K562 (cell line): ENCODE data around the gene WWC2. TPM values are rescaled to one million over a fixed set of nuclear protein-coding genes. Genes with fewer than 3 reads are reported as not detected.
A peak's percentile ranks its signal among the peaks of the same experiment; 100 is the strongest.

Experiments
- ATAC-seq: fragments of 200-7000 bp; cut with Tn5 transposase; 3 replicates; pipeline ENCODE4 v1.9.1; 2020; ENCODE audit warnings: moderate library complexity
- BruUV-seq: library from RNA; stranded (reverse); fragments of 400-500 nt; replicated peaks from 2 replicates; lab custom pipeline; 2021; lab: Mats Ljungman, UMichigan
- CTCF ChIA-PET: fragments of 300-600 bp; formaldehyde crosslinking; extraction: SDS; loops from one replicate; lab custom pipeline; 2021; ENCODE audit warnings: low intra/inter-chr PET ratio; lab: Yijun Ruan, JAX
- POLR2A ChIA-PET: fragments of 300-600, 350-650 bp; sonication (Branson Sonifier 250); formaldehyde crosslinking; extraction: SDS; loops from one replicate; lab custom pipeline; 2021; ENCODE audit warnings: antibody characterized with exemption, inconsistent platforms; lab: Yijun Ruan, JAX
- DNase-seq, 4 experiments: peaks; one replicate each; pipeline versions ENCODE4 v3.0.0 to v3.0.0-alpha.2; 2011 to 2018; ENCODE audit warnings: low spot score in 3 of 4, mixed read lengths in 3 of 4; ENCODE audit errors: extremely low read depth in 1 of 4
- FAIRE-seq: peaks from 2 replicates; lab custom pipeline; 2011; peaks lifted over from hg19 to GRCh38; lab: Jason Lieb, UNC
- H2AFZ ChIP-seq: 2 replicates; pipeline ENCODE4 v1.6.0; 2011; ENCODE audit warnings: low read depth, low read length, control low read depth, inconsistent platforms
- H3K27ac ChIP-seq: fragments of 200-600 bp; 3 replicates; pipeline ENCODE4 v1.8.0; 2011; ENCODE audit warnings: low read depth, mild to moderate bottlenecking, control low read depth, inconsistent platforms, low read length, moderate library complexity, mixed read lengths; ENCODE audit errors: extremely low read depth
- H3K27me3 ChIP-seq, 2 experiments: fragments of 300-600 bp in 1 of 2; 2 replicates in 1 of 2; 3 replicates in 1 of 2; pipeline versions ENCODE4 v1.6.0 to v1.8.0; 2011; ENCODE audit warnings: inconsistent platforms in 2 of 2, low read length in 2 of 2, mild to moderate bottlenecking in 1 of 2, mixed read lengths in 1 of 2, moderate library complexity in 1 of 2; ENCODE audit not compliant: control insufficient read depth in 2 of 2, insufficient read depth in 2 of 2
- H3K36me3 ChIP-seq: fragments of 300-600 bp; 3 replicates; pipeline ENCODE4 v1.8.0; 2011; ENCODE audit warnings: mild to moderate bottlenecking, low read length, inconsistent platforms; ENCODE audit not compliant: control insufficient read depth, insufficient read depth
- H3K4me1 ChIP-seq, 2 experiments: fragments of 200-600 bp in 1 of 2; replicated peaks in 1 of 2; 2 replicates in 1 of 2; 3 replicates in 1 of 2; pipeline versions ENCODE4 v1.5.1 to v1.8.0; 2011; ENCODE audit warnings: inconsistent platforms in 2 of 2, low read length in 2 of 2, mild to moderate bottlenecking in 1 of 2, mixed read lengths in 1 of 2, moderate library complexity in 1 of 2; ENCODE audit not compliant: control insufficient read depth in 2 of 2, insufficient read depth in 2 of 2
- H3K4me2 ChIP-seq: 2 replicates; pipeline ENCODE4 v1.6.1; 2011; ENCODE audit warnings: low read length, control low read depth, inconsistent platforms, mixed read lengths; ENCODE audit not compliant: insufficient read depth
- H3K4me3 ChIP-seq: fragments of 200-600 bp; sonication (generic), shearing (Covaris generic); 2 replicates; pipeline ENCODE4 v1.5.1; 2016; ENCODE audit warnings: control low read depth, inconsistent platforms
- H3K79me2 ChIP-seq: fragments of 200-600 bp; 3 replicates; pipeline ENCODE4 v1.8.0; 2011; ENCODE audit warnings: low read length, inconsistent platforms; ENCODE audit not compliant: control insufficient read depth, insufficient read depth
- H3K9ac ChIP-seq, 2 experiments: 2 replicates each; pipeline versions ENCODE4 v1.6.0 to v1.6.1; 2011; ENCODE audit warnings: low read depth in 2 of 2, low read length in 2 of 2, control low read depth in 1 of 2, inconsistent platforms in 1 of 2, mild to moderate bottlenecking in 1 of 2, mixed read lengths in 1 of 2; ENCODE audit not compliant: insufficient read depth in 1 of 2
- H3K9me1 ChIP-seq: one replicate; pipeline ENCODE4 v1.6.0; 2011; ENCODE audit warnings: inconsistent platforms, mild to moderate bottlenecking, low read length, moderate library complexity; ENCODE audit not compliant: control insufficient read depth, insufficient read depth
- H3K9me3 ChIP-seq: replicated peaks from 2 replicates; pipeline ENCODE4 v1.5.1; 2011; ENCODE audit warnings: low read depth, low read length, inconsistent platforms; ENCODE audit not compliant: control insufficient read depth, insufficient read depth
- H4K20me1 ChIP-seq: replicated peaks from 2 replicates; pipeline ENCODE4 v1.6.1; 2011; ENCODE audit warnings: low read length, inconsistent platforms, mixed read lengths; ENCODE audit not compliant: control insufficient read depth, insufficient read depth
- BMI1 ChIP-seq: fragments of 150-350 bp; IDR thresholded peaks from 2 replicates; pipeline ENCODE4 v1.6.1; 2014; ENCODE audit warnings: low read length
- CEBPB ChIP-seq: fragments of 450-650 bp; IDR thresholded peaks from 2 replicates; pipeline ENCODE4 v1.6.1; 2016; ENCODE audit warnings: missing genetic modification characterization, missing compliant biosample characterization
- EZH2 ChIP-seq: IDR thresholded peaks from 2 replicates; pipeline ENCODE4 v1.6.1; 2012; ENCODE audit warnings: low read depth, mild to moderate bottlenecking, inconsistent platforms, low read length, borderline replicate concordance
- KDM2B ChIP-seq: fragments of 250-450 bp; sonication (Bioruptor Pico); IDR thresholded peaks from 2 replicates; pipeline ENCODE4 v1.8.0; 2021; ENCODE audit warnings: mild to moderate bottlenecking, moderate library complexity
- KLF16 ChIP-seq: IDR thresholded peaks from 2 replicates; pipeline ENCODE4 v1.6.1; 2016; ENCODE audit warnings: antibody characterized with exemption
- LARP7 ChIP-seq: fragments of 450-650 bp; IDR thresholded peaks from 2 replicates; pipeline ENCODE4 v1.6.1; 2016
- NFE2L1 ChIP-seq: fragments of 450-650 bp; IDR thresholded peaks from 2 replicates; pipeline ENCODE4 v1.6.1; 2016; ENCODE audit warnings: missing genetic modification characterization, low read depth, mild to moderate bottlenecking, missing compliant biosample characterization, moderate library complexity, borderline replicate concordance
- PHB2 ChIP-seq: fragments of 450-650 bp; IDR thresholded peaks from 2 replicates; pipeline ENCODE4 v1.6.1; 2017; ENCODE audit warnings: low read depth
- PHTF2 ChIP-seq: fragments of 250-450 bp; sonication (Bioruptor Pico); IDR thresholded peaks from 2 replicates; pipeline ENCODE4 v1.5.0; 2021; ENCODE audit warnings: mild to moderate bottlenecking
- SRF ChIP-seq, 2 experiments: fragments of 250-450, 450-650 bp in 1 of 2; sonication (Bioruptor Pico) in 1 of 2; sonication (generic) in 1 of 2; formaldehyde crosslinking; IDR thresholded peaks; 2 replicates each; pipeline versions ENCODE4 v1.5.0 to v1.5.1; 2020 to 2022; ENCODE audit warnings: mild to moderate bottlenecking in 1 of 2, missing genetic modification reagents in 1 of 2
- TAF7 ChIP-seq: fragments of 450-650 bp; IDR thresholded peaks from 2 replicates; pipeline ENCODE4 v1.6.1; 2016; ENCODE audit warnings: missing genetic modification characterization, missing compliant biosample characterization
- TEAD4 ChIP-seq, 2 experiments: sonication (generic) in 1 of 2; formaldehyde crosslinking in 1 of 2; IDR thresholded peaks; 2 replicates each; pipeline versions ENCODE4 v1.6.1 to v1.8.0; 2012 to 2022; ENCODE audit warnings: borderline replicate concordance in 1 of 2, inconsistent platforms in 1 of 2, low read length in 1 of 2, mild to moderate bottlenecking in 1 of 2, missing genetic modification reagents in 1 of 2
- TOE1 ChIP-seq, 2 experiments: fragments of 450-650 bp in 1 of 2; sonication (generic) in 1 of 2; formaldehyde crosslinking in 1 of 2; IDR thresholded peaks; 2 replicates each; pipeline versions ENCODE4 v1.7.1 to v1.8.0; 2016 to 2022; ENCODE audit warnings: borderline replicate concordance in 2 of 2, mild to moderate bottlenecking in 2 of 2, antibody characterized with exemption in 1 of 2, inconsistent platforms in 1 of 2, low read depth in 1 of 2, missing genetic modification reagents in 1 of 2, moderate library complexity in 1 of 2
- TSC22D4 ChIP-seq: fragments of 450-650 bp; IDR thresholded peaks from 2 replicates; pipeline ENCODE4 v1.6.1; 2016; ENCODE audit warnings: missing genetic modification characterization, missing biosample characterization, control low read depth
- ZBTB5 ChIP-seq: fragments of 450-650 bp; IDR thresholded peaks from 2 replicates; pipeline ENCODE4 v1.6.1; 2017; ENCODE audit warnings: antibody characterized with exemption
- ZNF146 ChIP-seq: IDR thresholded peaks from one replicate; pipeline ENCODE4 v1.6.1; 2018; ENCODE audit warnings: missing compliant biosample characterization; ENCODE audit not compliant: unreplicated experiment
- ZNF589 ChIP-seq: fragments of 200-800 bp; sonication (Bioruptor generic); IDR thresholded peaks from 2 replicates; pipeline ENCODE4 v1.6.1; 2016; ENCODE audit warnings: low read depth, missing genetic modification characterization, missing compliant biosample characterization
- ZNF639 ChIP-seq, 2 experiments: fragments of 200-800 bp in 1 of 2; sonication (Bioruptor generic) in 1 of 2; sonication (generic) in 1 of 2; formaldehyde crosslinking in 1 of 2; IDR thresholded peaks in 1 of 2; conservative IDR thresholded peaks in 1 of 2; 2 replicates each; pipeline versions ENCODE4 v1.5.0 to v1.6.1; 2016 to 2020; ENCODE audit warnings: missing compliant biosample characterization in 1 of 2, missing genetic modification characterization in 1 of 2, missing genetic modification reagents in 1 of 2
- WGBS: fragments of 100-300 bp; shearing (Covaris generic); methylation state at CpG from one replicate; pipeline ENCODE4 v1.1.6; 2016; ENCODE audit warnings: low coverage, mixed read lengths; ENCODE audit not compliant: insufficient coverage; ENCODE audit errors: missing lambda C conversion rate; 5-methylcytosine and 5-hydroxymethylcytosine counted together
- in situ Hi-C: fragments of 300-500 bp; cut with MboI; formaldehyde crosslinking; loops from 4 replicates; pipeline ENCODE4 v1.15.0; 2018; ENCODE audit warnings: inconsistent platforms, mixed read lengths
- intact Hi-C: fragments of 100-400 bp; cut with micrococcal nuclease; formaldehyde crosslinking; loops from 2 replicates; pipeline ENCODE4 v1.14.2; 2022
- polyA plus RNA-seq, 8 experiments: library from polyadenylated mRNA; depleted of rRNA in 4 of 8; stranded (reverse) in 5 of 8; unstranded in 3 of 8; fragments of >200 nt; fragmentation: Nextera tagmentation in 2 of 8; fragmentation: Illumina TruSeq in 1 of 8; extraction: Ambion mirVana in 2 of 8; extraction: Trizol in 1 of 8; gene quantifications; 2 replicates each; pipeline versions ENCODE4 v1.2.1 to v1.2.3, GENCODE V29; 2011 to 2014; ENCODE audit warnings: inconsistent platforms in 1 of 8, missing spikeins in 1 of 8
- total RNA-seq, 7 experiments: library from RNA; depleted of rRNA in 6 of 7; stranded (reverse); fragments of >200 nt in 6 of 7; fragmentation: Illumina TruSeq in 2 of 7; extraction: Trizol in 2 of 7; gene quantifications; 2 replicates each; pipeline versions ENCODE4 v1.2.1 to v1.2.3, GENCODE V29; 2011 to 2021; ENCODE audit warnings: low replicate concordance in 1 of 7

Gene WWC2
- total and polyA plus RNA-seq, 9 of the 15 experiments (the other 6 are each of a cell fraction or from before 2014, with no cell fraction given), result 3.7 to 39.4 (median 19.6) TPM

- CTCF ChIA-PET, result no interaction called here
- no TSS peak for BruUV-seq
- ATAC-seq, result no peak
These were observed 115.9 kb downstream of the WWC2 start for GRCh38 chr4:183214912-183215488.

More at GRCh38 chr4:183214912-183215488, 115.9 kb downstream of the WWC2 start:
- FAIRE-seq (peak; percentile 42), DNase-seq (no peak)
- intact Hi-C loops (no loop called here), in situ Hi-C loops (no loop called here)
- no peaks in the 10 kb centered on the region for H3K36me3 ChIP-seq
- no peaks in the 10 kb centered on the region for H3K9me1 ChIP-seq
- no peak overlapping the region for H3K27ac ChIP-seq
- no peak overlapping the region for H3K4me2 ChIP-seq
- H3K4me1 ChIP-seq, result no peaks in the 10 kb centered on the region
- H4K20me1 ChIP-seq, result no peaks in the 10 kb centered on the region
- no peak overlapping the region for H3K4me3 ChIP-seq
- no peak overlapping the region for H3K9ac ChIP-seq
- POLR2A ChIA-PET, result no interaction called here
- no peaks in the 10 kb centered on the region for H3K9me3 ChIP-seq
- WGBS, result 82% methylated on average over 4 of the region's 4 CpGs
- H2AFZ ChIP-seq, result no peak overlapping the region
- H3K27me3 ChIP-seq, result no peaks in the 10 kb centered on the region
- no peaks in the 10 kb centered on the region for H3K79me2 ChIP-seq
- no peak for TF ChIP-seq ZNF146 (CRISPR knock-in tag)
- no peak for TF ChIP-seq ZNF589 (CRISPR knock-in tag)
- no peak for TF ChIP-seq KDM2B
- no peak for TF ChIP-seq KLF16
- no peak for TF ChIP-seq TEAD4 (IDR thresholded peaks at IDR 0.05; ENCODE audit: low read length)
- no peak for TF ChIP-seq TEAD4 (CRISPR knock-in tag; IDR thresholded peaks at IDR 0.05; ENCODE audit: borderline replicate concordance)
- no peak for TF ChIP-seq NFE2L1 (tag)
- TF ChIP-seq CEBPB, result no peak
- no peak for TF ChIP-seq ZBTB5
- no peak for TF ChIP-seq ZNF639 (CRISPR knock-in tag; conservative IDR thresholded peaks at IDR 0.05 in 1 of 2, IDR thresholded peaks at IDR 0.05 in 1 of 2)
- no peak for TF ChIP-seq TSC22D4
- TF ChIP-seq BMI1, result no peak
- TF ChIP-seq LARP7, result no peak
- no peak for TF ChIP-seq SRF (CRISPR knock-in tag; IDR thresholded peaks at IDR 0.05)
- TF ChIP-seq PHTF2, result no peak
- TF ChIP-seq TAF7 (tag), result no peak
- no peak for TF ChIP-seq PHB2
- TF ChIP-seq EZH2, result no peak
- TF ChIP-seq TOE1 (IDR thresholded peaks at IDR 0.05; ENCODE audit: borderline replicate concordance), result no peak
- TF ChIP-seq TOE1 (CRISPR knock-in tag; IDR thresholded peaks at IDR 0.05; ENCODE audit: borderline replicate concordance, low read depth), result no peak
